ENCODE measurements around the gene DNAH8. TPM values are rescaled to one million over a fixed set of nuclear protein-coding genes. Genes with fewer than 3 reads are reported as not detected.

DNAH8 gene
- total and polyA plus RNA-seq, 10 donors, result 0.20 to 15.6 (median 5.2) TPM

DNA sequence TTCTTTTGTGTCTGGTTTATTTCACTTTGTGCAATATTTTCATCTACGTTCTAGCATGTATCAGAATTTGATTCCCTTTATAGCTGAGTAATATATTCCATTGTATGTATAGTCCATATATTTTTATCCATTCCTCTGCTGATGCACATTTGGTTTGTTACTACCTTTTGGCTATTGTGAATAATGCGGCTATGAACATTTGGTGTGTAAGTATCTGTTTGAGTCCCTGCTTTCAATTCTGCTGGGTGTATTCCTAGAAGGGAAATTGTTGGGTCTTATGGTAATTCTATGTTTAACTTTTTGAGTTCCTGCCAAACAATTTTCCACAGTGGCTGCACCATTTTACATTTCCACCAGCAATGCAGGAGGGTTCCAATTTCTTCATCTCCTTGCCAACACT, 52.4 kb downstream of the DNAH8 start:
- intact Hi-C loops (cut with DNase I; ENCODE audit: low total_unique reads), result no loop called here
- 82 to 89% (median 86%) methylated on average over 2 of the region's 2 CpGs for WGBS, 5 donors
- Histone ChIP-seq H3K27me3 (replicated peaks in 1 of 7) (no peaks in the 10 kb centered on the region), H3K4me3 (no peak overlapping the region), H3K36me3 (no peaks in the 10 kb centered on the region), H3K4me1 (no peaks in the 10 kb centered on the region), H3K27ac (no peak overlapping the region), H3K9me3 (peaks cover 0 to 13% (median 4%) of the 10 kb centered on the region in 8 donors)
- TF ChIP-seq POLR2A (IDR thresholded peaks at IDR 0.05) (no peak), POLR2AphosphoS5 (IDR thresholded peaks at IDR 0.05) (no peak)
- TF ChIP-seq, protein P1, sequence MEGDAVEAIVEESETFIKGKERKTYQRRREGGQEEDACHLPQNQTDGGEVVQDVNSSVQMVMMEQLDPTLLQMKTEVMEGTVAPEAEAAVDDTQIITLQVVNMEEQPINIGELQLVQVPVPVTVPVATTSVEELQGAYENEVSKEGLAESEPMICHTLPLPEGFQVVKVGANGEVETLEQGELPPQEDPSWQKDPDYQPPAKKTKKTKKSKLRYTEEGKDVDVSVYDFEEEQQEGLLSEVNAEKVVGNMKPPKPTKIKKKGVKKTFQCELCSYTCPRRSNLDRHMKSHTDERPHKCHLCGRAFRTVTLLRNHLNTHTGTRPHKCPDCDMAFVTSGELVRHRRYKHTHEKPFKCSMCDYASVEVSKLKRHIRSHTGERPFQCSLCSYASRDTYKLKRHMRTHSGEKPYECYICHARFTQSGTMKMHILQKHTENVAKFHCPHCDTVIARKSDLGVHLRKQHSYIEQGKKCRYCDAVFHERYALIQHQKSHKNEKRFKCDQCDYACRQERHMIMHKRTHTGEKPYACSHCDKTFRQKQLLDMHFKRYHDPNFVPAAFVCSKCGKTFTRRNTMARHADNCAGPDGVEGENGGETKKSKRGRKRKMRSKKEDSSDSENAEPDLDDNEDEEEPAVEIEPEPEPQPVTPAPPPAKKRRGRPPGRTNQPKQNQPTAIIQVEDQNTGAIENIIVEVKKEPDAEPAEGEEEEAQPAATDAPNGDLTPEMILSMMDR (IDR thresholded peaks at IDR 0.05 in 8 of 11, conservative IDR thresholded peaks at IDR 0.05 in 3 of 11), result no peak
- no peak for DNase-seq

- Histone ChIP-seq H3K27me3 (replicated peaks in 1 of 7) (no peaks in the 10 kb centered on the region), H3K4me1 (peaks cover 0 to 16% (median 7%) of the 10 kb centered on the region in 6 donors), H3K9me3 (peaks cover 0 to 7% (median 2%) of the 10 kb centered on the region in 8 donors), H3K4me3 (no peak overlapping the region), H3K27ac (no peak overlapping the region), H3K36me3 (no peaks in the 10 kb centered on the region)
- intact Hi-C loops (cut with DNase I; ENCODE audit: low total_unique reads), result no loop called here
- DNase-seq, result no peak
- TF ChIP-seq, protein P1 (IDR thresholded peaks at IDR 0.05 in 8 of 11, conservative IDR thresholded peaks at IDR 0.05 in 3 of 11), result peak in 4 of 11 experiments; percentile 26 to 43 (median 36)
- TF ChIP-seq POLR2A (IDR thresholded peaks at IDR 0.05), result no peak
- WGBS, 5 donors, result 81 to 95% (median 87%) methylated on average over 3 of the region's 3 CpGs
These were observed 58.2 kb downstream of the DNAH8 start for GRCh38 chr6:38773338-38773737.

DNA sequence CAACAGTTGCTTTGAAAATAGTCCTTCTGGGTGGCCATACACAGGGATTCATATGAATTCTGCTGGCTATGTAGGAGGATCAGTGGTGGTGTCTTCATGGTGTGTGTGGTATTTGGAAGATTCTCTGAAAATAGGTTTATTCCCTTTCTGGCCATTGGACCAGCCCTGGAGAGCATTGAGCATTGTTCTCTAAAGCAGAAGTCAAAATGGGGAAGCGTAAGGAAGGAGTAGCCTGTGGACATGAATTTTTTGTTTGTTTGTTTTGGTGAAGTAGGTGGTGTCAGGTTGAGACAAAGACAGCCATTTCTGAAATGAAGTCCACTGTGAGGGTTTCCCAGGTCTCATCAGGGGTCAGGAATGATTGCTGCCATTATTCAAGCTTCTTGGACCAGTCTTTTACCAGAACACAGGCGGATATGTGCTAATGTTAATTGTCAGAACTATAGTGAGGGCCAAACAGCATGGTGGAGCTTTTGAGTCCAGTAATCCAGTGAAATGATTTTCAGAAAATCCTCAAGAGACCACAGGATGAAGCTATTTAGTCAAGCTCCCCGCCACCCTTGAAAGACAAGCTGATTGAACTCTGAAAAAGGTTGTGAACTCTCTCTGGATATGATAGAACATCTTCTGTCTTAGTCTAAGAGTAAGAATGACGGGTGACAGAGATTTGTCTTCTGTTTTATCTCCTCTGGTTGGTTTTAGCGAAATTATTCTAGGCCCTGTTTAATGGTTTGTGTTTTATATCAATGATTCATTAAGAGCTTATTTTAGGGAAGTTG, 60.0 kb downstream of the DNAH8 start:
- WGBS, 5 donors, result 68 to 78% (median 75%) methylated on average over 5 of the region's 5 CpGs
- Histone ChIP-seq H3K27me3 (replicated peaks in 1 of 7) (peaks cover 0 to 6% (median 0%) of the 10 kb centered on the region in 7 donors), H3K27ac (no peak overlapping the region), H3K9me3 (no peaks in the 10 kb centered on the region), H3K4me3 (no peak overlapping the region), H3K4me1 (peaks cover 0 to 16% (median 7%) of the 10 kb centered on the region in 6 donors), H3K36me3 (no peaks in the 10 kb centered on the region)
- TF ChIP-seq POLR2AphosphoS5 (IDR thresholded peaks at IDR 0.05) (no peak), POLR2A (IDR thresholded peaks at IDR 0.05) (no peak)
- TF ChIP-seq, protein P1 (IDR thresholded peaks at IDR 0.05 in 8 of 11, conservative IDR thresholded peaks at IDR 0.05 in 3 of 11), result no peak
- intact Hi-C loops (cut with DNase I; ENCODE audit: low total_unique reads), result no loop called here
- no peak for DNase-seq

DNA sequence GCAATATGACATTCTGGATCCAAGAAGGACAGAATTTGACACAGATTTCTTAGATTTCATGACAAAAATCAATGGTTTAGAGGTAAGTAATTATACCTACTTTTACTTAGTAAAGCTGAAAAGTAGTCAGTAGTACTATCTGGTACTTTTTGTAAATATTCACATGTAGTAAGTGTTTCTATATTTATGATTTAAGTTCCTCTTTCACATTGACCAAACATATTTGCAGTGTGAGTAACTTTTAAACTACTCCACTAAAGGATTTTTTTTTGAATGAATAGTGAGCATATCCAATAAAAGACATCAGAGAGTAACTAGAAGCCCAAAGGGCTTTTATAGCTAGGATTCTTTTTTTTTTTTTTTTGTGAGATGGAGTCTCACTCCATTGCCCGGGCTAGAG, 60.8 kb downstream of the DNAH8 start:
- intact Hi-C loops (cut with DNase I; ENCODE audit: low total_unique reads), result no loop called here
- Histone ChIP-seq H3K27me3 (replicated peaks in 1 of 7) (peaks cover 0 to 6% (median 0%) of the 10 kb centered on the region in 7 donors), H3K4me1 (peaks cover 0 to 16% (median 7%) of the 10 kb centered on the region in 6 donors), H3K4me3 (no peak overlapping the region), H3K36me3 (no peaks in the 10 kb centered on the region), H3K27ac (no peak overlapping the region), H3K9me3 (no peaks in the 10 kb centered on the region)
- WGBS, 5 donors, result 78 to 89% (median 81%) methylated on average over 1 of the region's 1 CpG
- DNase-seq, result no peak
- no peak for TF ChIP-seq POLR2AphosphoS5 (IDR thresholded peaks at IDR 0.05)
- TF ChIP-seq, protein P1 (IDR thresholded peaks at IDR 0.05 in 8 of 11, conservative IDR thresholded peaks at IDR 0.05 in 3 of 11), result no peak
- no peak for TF ChIP-seq POLR2A (IDR thresholded peaks at IDR 0.05)

Data from spleen (tissue), 11 donors.